DOHH2 (cell line): ENCODE data around the gene FGG.

Experiments
- H3F3A ChIP-seq: fragments of 200-600 bp; sonication (generic), shearing (Covaris generic); 2 replicates; pipeline ENCODE4 v1.6.0; 2016; ENCODE audit warnings: antibody characterized with exemption, mild to moderate bottlenecking; ENCODE audit not compliant: control insufficient read depth, insufficient read depth
- H3K27ac ChIP-seq: fragments of 200-600 bp; sonication (generic); 2 replicates; pipeline ENCODE4 v1.5.1; 2014; ENCODE audit warnings: low read depth, mild to moderate bottlenecking, low read length, moderate library complexity
- H3K27me3 ChIP-seq: fragments of 200-600 bp; sonication (generic); 2 replicates; pipeline ENCODE4 v1.6.1; 2014; ENCODE audit warnings: mild to moderate bottlenecking, low read length, mixed read lengths; ENCODE audit not compliant: control insufficient read depth
- H3K36me3 ChIP-seq: fragments of 200-600 bp; sonication (generic); 2 replicates; pipeline ENCODE4 v1.6.1; 2014; ENCODE audit warnings: mild to moderate bottlenecking, low read length, moderate library complexity, mixed read lengths; ENCODE audit not compliant: control insufficient read depth
- H3K4me1 ChIP-seq: fragments of 200-600 bp; sonication (generic); 2 replicates; pipeline ENCODE4 v1.6.1; 2014; ENCODE audit warnings: mild to moderate bottlenecking, low read length, mixed read lengths; ENCODE audit not compliant: control insufficient read depth
- H3K4me2 ChIP-seq: fragments of 200-600 bp; sonication (generic); 2 replicates; pipeline ENCODE4 v1.6.0; 2014; ENCODE audit warnings: mild to moderate bottlenecking, low read length, moderate library complexity
- H3K4me3 ChIP-seq: fragments of 200-600 bp; sonication (generic); 2 replicates; pipeline ENCODE4 v1.5.1; 2014; ENCODE audit warnings: mild to moderate bottlenecking, low read length, mixed read lengths
- H3K79me2 ChIP-seq: fragments of 200-600 bp; sonication (generic); 2 replicates; pipeline ENCODE4 v1.6.1; 2014; ENCODE audit warnings: mild to moderate bottlenecking, low read length, mixed read lengths; ENCODE audit not compliant: control insufficient read depth
- H3K9me2 ChIP-seq: fragments of 200-600 bp; sonication (generic); replicated peaks from 2 replicates; pipeline ENCODE4 v1.6.1; 2014; ENCODE audit warnings: mild to moderate bottlenecking, low read length, mixed read lengths; ENCODE audit not compliant: control insufficient read depth
- H3K9me3 ChIP-seq: fragments of 200-600 bp; sonication (generic); 2 replicates; pipeline ENCODE4 v1.6.1; 2014; ENCODE audit warnings: antibody characterized with exemption, low read length, mixed read lengths; ENCODE audit not compliant: control insufficient read depth, insufficient read depth
- H4K20me1 ChIP-seq: fragments of 200-600 bp; sonication (generic); 2 replicates; pipeline ENCODE4 v1.6.0; 2014; ENCODE audit warnings: low read depth, mild to moderate bottlenecking, antibody characterized with exemption, low read length, moderate library complexity; ENCODE audit not compliant: control insufficient read depth, insufficient read depth
- EZH2phosphoT487 ChIP-seq: fragments of 200-600 bp; sonication (generic); IDR thresholded peaks from 2 replicates; pipeline ENCODE4 v1.6.1; 2017; ENCODE audit warnings: borderline replicate concordance, mild to moderate bottlenecking, antibody characterized with exemption, low read length, moderate library complexity, mixed read lengths
- TF ChIP-seq, protein P1 (sequence below): fragments of 200-600 bp; sonication (generic); IDR thresholded peaks from one replicate; pipeline ENCODE4 v1.5.1; 2014; ENCODE audit warnings: antibody characterized with exemption, mild to moderate bottlenecking, low read depth, low read length; ENCODE audit not compliant: poor library complexity, severe bottlenecking

The FGG gene

DNA sequence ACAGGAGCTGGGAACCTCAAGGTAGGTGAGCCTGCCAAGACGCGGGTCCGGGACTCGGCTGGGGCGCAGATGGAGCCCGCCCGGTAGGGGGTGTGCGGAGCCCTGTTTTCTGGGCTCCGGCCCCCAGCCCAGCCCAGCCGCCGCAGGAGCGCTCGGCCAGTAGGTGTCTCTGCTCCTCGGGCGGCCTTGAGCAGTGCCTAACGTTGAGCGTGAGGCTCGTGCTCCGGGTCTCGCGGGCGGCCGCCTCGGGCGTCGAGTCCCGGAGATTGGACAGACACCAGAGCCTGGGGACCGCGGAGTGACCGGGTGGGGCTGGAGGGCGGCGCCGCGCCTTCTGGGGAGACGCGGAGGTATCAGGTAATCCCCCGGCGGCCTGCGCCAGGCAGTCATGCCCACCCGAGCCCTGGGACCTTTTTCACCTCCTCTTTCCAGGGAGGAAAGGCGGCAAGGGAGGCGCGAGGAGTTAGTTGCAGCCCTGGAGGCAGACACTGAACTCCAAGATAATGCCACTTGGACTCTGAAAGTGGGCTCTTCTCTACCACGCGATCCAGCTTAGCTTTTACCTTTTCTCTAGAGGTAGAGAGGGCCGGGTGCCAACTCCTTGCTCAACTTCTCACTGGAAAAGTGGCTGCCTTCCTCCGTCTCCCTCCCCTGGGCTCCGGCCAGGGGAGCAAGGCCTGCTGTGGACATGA lies 14.5 kb upstream of the FGG start:
- Histone ChIP-seq H4K20me1 (no peaks in the 10 kb centered on the region), H3K9me3 (no peaks in the 10 kb centered on the region), H3K4me2 (no peak overlapping the region), H3F3A (no peaks in the 10 kb centered on the region), H3K4me3 (no peak overlapping the region), H3K27me3 (peaks cover 5% of the 10 kb centered on the region; the same call in 1 of the 2 replicates), H3K4me1 (no peaks in the 10 kb centered on the region), H3K27ac (no peak overlapping the region), H3K79me2 (no peaks in the 10 kb centered on the region), H3K9me2 (no peaks in the 10 kb centered on the region), H3K36me3 (no peaks in the 10 kb centered on the region)
- TF ChIP-seq EZH2phosphoT487 = no peak
- TF ChIP-seq, protein P1, sequence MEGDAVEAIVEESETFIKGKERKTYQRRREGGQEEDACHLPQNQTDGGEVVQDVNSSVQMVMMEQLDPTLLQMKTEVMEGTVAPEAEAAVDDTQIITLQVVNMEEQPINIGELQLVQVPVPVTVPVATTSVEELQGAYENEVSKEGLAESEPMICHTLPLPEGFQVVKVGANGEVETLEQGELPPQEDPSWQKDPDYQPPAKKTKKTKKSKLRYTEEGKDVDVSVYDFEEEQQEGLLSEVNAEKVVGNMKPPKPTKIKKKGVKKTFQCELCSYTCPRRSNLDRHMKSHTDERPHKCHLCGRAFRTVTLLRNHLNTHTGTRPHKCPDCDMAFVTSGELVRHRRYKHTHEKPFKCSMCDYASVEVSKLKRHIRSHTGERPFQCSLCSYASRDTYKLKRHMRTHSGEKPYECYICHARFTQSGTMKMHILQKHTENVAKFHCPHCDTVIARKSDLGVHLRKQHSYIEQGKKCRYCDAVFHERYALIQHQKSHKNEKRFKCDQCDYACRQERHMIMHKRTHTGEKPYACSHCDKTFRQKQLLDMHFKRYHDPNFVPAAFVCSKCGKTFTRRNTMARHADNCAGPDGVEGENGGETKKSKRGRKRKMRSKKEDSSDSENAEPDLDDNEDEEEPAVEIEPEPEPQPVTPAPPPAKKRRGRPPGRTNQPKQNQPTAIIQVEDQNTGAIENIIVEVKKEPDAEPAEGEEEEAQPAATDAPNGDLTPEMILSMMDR = peak; percentile 50

DNA sequence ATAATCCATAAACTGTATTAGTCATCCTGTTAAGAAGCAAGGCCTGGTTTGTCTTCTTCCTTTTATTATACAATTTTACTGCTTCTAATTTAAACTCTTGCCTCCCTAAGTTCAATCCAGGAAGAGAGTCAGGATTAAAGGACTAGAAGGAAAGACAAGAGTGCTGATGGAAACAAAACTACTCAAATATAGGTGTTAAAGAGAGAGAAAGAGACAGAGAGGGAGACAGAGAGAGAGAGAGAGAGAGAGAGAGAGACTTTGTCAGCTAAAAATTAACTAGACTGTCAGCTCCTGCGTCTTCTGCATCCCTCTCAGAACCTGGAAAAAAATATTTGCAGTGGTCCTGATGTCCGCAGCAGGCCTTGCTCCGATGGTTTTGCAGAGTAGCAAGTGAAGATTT lies 13.5 kb upstream of the FGG start:
- Histone ChIP-seq H3F3A (no peaks in the 10 kb centered on the region), H3K4me2 (no peak overlapping the region), H3K36me3 (no peaks in the 10 kb centered on the region), H3K79me2 (no peaks in the 10 kb centered on the region), H3K4me1 (no peaks in the 10 kb centered on the region), H4K20me1 (no peaks in the 10 kb centered on the region), H3K9me3 (no peaks in the 10 kb centered on the region), H3K27me3 (peaks cover 9% of the 10 kb centered on the region; the same call in 1 of the 2 replicates), H3K4me3 (no peak overlapping the region), H3K27ac (no peak overlapping the region), H3K9me2 (no peaks in the 10 kb centered on the region)
- no peak for TF ChIP-seq EZH2phosphoT487
- TF ChIP-seq, protein P1 = no peak

- H3K4me3 ChIP-seq = no peak overlapping the region
- H3K4me1 ChIP-seq = no peaks in the 10 kb centered on the region
- TF ChIP-seq, protein P1 = no peak
- H3K9me2 ChIP-seq = no peaks in the 10 kb centered on the region
- H3F3A ChIP-seq = no peaks in the 10 kb centered on the region
- no peaks in the 10 kb centered on the region for H3K36me3 ChIP-seq
- no peak overlapping the region for H3K27ac ChIP-seq
- no peak overlapping the region for H3K4me2 ChIP-seq
- no peaks in the 10 kb centered on the region for H3K79me2 ChIP-seq
- H3K9me3 ChIP-seq = no peaks in the 10 kb centered on the region
- H3K27me3 ChIP-seq = peaks cover 13% of the 10 kb centered on the region; the same call in 1 of the 2 replicates
- no peaks in the 10 kb centered on the region for H4K20me1 ChIP-seq
Measured at GRCh38 chr4:154623995-154624394, 11.5 kb upstream of the FGG start.
